SU-DHL-6 (cell line): ENCODE data around the gene ZNF155.

Experiments
- H2AFZ ChIP-seq: fragments of 200-600 bp; sonication (generic); 2 replicates; pipeline ENCODE4 v1.6.1; 2014; ENCODE audit warnings: low read depth, mild to moderate bottlenecking, moderate library complexity, mixed read lengths, antibody characterized with exemption, low read length; ENCODE audit not compliant: severe bottlenecking
- H3F3A ChIP-seq: fragments of 200-600 bp; shearing (Covaris generic); 2 replicates; pipeline ENCODE4 v1.6.0; 2016; ENCODE audit warnings: antibody characterized with exemption, mild to moderate bottlenecking; ENCODE audit not compliant: insufficient read depth
- H3K27ac ChIP-seq: fragments of 200-600 bp; sonication (generic); 2 replicates; pipeline ENCODE4 v1.5.1; 2016; ENCODE audit warnings: low read depth, mild to moderate bottlenecking, low read length, moderate library complexity, mixed read lengths
- H3K27me3 ChIP-seq: fragments of 200-600 bp; sonication (generic), shearing (Covaris generic); 2 replicates; pipeline ENCODE4 v1.6.0; 2014; ENCODE audit warnings: mild to moderate bottlenecking, low read length
- H3K36me3 ChIP-seq: fragments of 200-600 bp; sonication (generic); 2 replicates; pipeline ENCODE4 v1.6.1; 2014; ENCODE audit warnings: mild to moderate bottlenecking, low read length, mixed read lengths
- H3K4me2 ChIP-seq: fragments of 300-600, 200-600 bp; shearing (Covaris generic), sonication (generic); 2 replicates; pipeline ENCODE4 v1.6.0; 2014; ENCODE audit warnings: low read length, low read depth, mild to moderate bottlenecking; ENCODE audit not compliant: poor library complexity, severe bottlenecking
- H3K4me3 ChIP-seq: fragments of 200-600 bp; sonication (generic); 2 replicates; pipeline ENCODE4 v1.5.1; 2014; ENCODE audit warnings: antibody characterized with exemption, low read length, mild to moderate bottlenecking, mixed read lengths; ENCODE audit not compliant: insufficient read depth, poor library complexity, severe bottlenecking
- H3K79me2 ChIP-seq: fragments of 200-600 bp; sonication (generic); 2 replicates; pipeline ENCODE4 v1.6.1; 2014; ENCODE audit warnings: mild to moderate bottlenecking, low read length, moderate library complexity; ENCODE audit not compliant: insufficient read depth
- H3K9ac ChIP-seq: fragments of 200-600 bp; sonication (generic); 2 replicates; pipeline ENCODE4 v1.7.0; 2014; ENCODE audit warnings: mild to moderate bottlenecking, low read length
- H3K9me2 ChIP-seq: fragments of 200-600 bp; sonication (generic); replicated peaks from 2 replicates; pipeline ENCODE4 v1.6.1; 2014; ENCODE audit warnings: low read length; ENCODE audit not compliant: insufficient read depth
- H3K9me3 ChIP-seq: fragments of 200-600 bp; sonication (generic); 2 replicates; pipeline ENCODE4 v1.6.1; 2014; ENCODE audit warnings: low read length, mixed read lengths; ENCODE audit not compliant: insufficient read depth
- H4K20me1 ChIP-seq: fragments of 200-600 bp; sonication (generic); 2 replicates; pipeline ENCODE4 v1.6.1; 2014; ENCODE audit warnings: low read depth, mild to moderate bottlenecking, antibody characterized with exemption, low read length, moderate library complexity, mixed read lengths
- CTCF ChIP-seq: fragments of 200-600 bp; sonication (generic); IDR thresholded peaks from one replicate; pipeline ENCODE4 v1.5.1; 2017; ENCODE audit warnings: antibody characterized with exemption, mild to moderate bottlenecking, low read length, moderate library complexity; ENCODE audit not compliant: insufficient read depth, poor library complexity, severe bottlenecking
- EZH2phosphoT487 ChIP-seq: fragments of 200-600 bp; sonication (generic), shearing (Covaris generic); conservative IDR thresholded peaks from 2 replicates; pipeline ENCODE4 v1.6.1; 2018; ENCODE audit warnings: mild to moderate bottlenecking, antibody characterized with exemption, low read length, moderate library complexity, mixed read lengths

Gene ZNF155

GRCh38 chr19:44007473-44007872 lies 23.5 kb downstream of the ZNF155 start:
- Histone ChIP-seq H3K36me3 (peaks cover 46% of the 10 kb centered on the region), H3K27me3 (no peaks in the 10 kb centered on the region), H3K9me3 (peaks cover 11% of the 10 kb centered on the region; the same call in 1 of the 2 replicates), H3F3A (no peaks in the 10 kb centered on the region), H3K27ac (no peak overlapping the region), H3K79me2 (peaks cover 4% of the 10 kb centered on the region; the same call in 1 of the 2 replicates), H2AFZ (no peak overlapping the region), H3K9ac (no peak overlapping the region), H3K4me2 (no peak overlapping the region), H4K20me1 (no peaks in the 10 kb centered on the region), H3K9me2 (no peaks in the 10 kb centered on the region), H3K4me3 (no peak overlapping the region)
- TF ChIP-seq EZH2phosphoT487: no peak
- TF ChIP-seq CTCF: no peak

- H3K9me3 ChIP-seq: peaks cover 18% of the 10 kb centered on the region; the same call in 1 of the 2 replicates
- H3K4me3 ChIP-seq: no peak overlapping the region
- H3K79me2 ChIP-seq: no peaks in the 10 kb centered on the region
- TF ChIP-seq CTCF: no peak
- no peak for TF ChIP-seq EZH2phosphoT487
- peaks cover 46% of the 10 kb centered on the region for H3K36me3 ChIP-seq
- no peaks in the 10 kb centered on the region for H3K9me2 ChIP-seq
- H3K9ac ChIP-seq: no peak overlapping the region
- H3F3A ChIP-seq: no peaks in the 10 kb centered on the region
- H3K27ac ChIP-seq: no peak overlapping the region
- H3K4me2 ChIP-seq: no peak overlapping the region
- no peaks in the 10 kb centered on the region for H4K20me1 ChIP-seq
- no peak overlapping the region for H2AFZ ChIP-seq
- no peaks in the 10 kb centered on the region for H3K27me3 ChIP-seq
These were observed 26.5 kb downstream of the ZNF155 start for GRCh38 chr19:44010468-44010867.

GRCh38 chr19:44019498-44019897 lies 35.5 kb downstream of the ZNF155 start:
- H3K9me3 ChIP-seq: no peaks in the 10 kb centered on the region
- no peak overlapping the region for H3K4me2 ChIP-seq
- H3K27me3 ChIP-seq: no peaks in the 10 kb centered on the region
- no peak overlapping the region for H3K9ac ChIP-seq
- H3K36me3 ChIP-seq: no peaks in the 10 kb centered on the region
- H3F3A ChIP-seq: no peaks in the 10 kb centered on the region
- no peaks in the 10 kb centered on the region for H3K9me2 ChIP-seq
- H3K79me2 ChIP-seq: no peaks in the 10 kb centered on the region
- H3K27ac ChIP-seq: no peak overlapping the region
- H2AFZ ChIP-seq: no peak overlapping the region
- TF ChIP-seq CTCF: no peak
- no peak for TF ChIP-seq EZH2phosphoT487
- no peaks in the 10 kb centered on the region for H4K20me1 ChIP-seq
- no peak overlapping the region for H3K4me3 ChIP-seq

GRCh38 chr19:44021221-44021620 lies 37.2 kb downstream of the ZNF155 start:
- H3K79me2 ChIP-seq: no peaks in the 10 kb centered on the region
- H2AFZ ChIP-seq: no peak overlapping the region
- no peaks in the 10 kb centered on the region for H3K27me3 ChIP-seq
- no peaks in the 10 kb centered on the region for H3K9me3 ChIP-seq
- H3K4me3 ChIP-seq: no peak overlapping the region
- no peaks in the 10 kb centered on the region for H4K20me1 ChIP-seq
- H3K9ac ChIP-seq: no peak overlapping the region
- no peaks in the 10 kb centered on the region for H3K36me3 ChIP-seq
- no peaks in the 10 kb centered on the region for H3F3A ChIP-seq
- H3K27ac ChIP-seq: no peak overlapping the region
- TF ChIP-seq CTCF (no peak), EZH2phosphoT487 (no peak)
- no peaks in the 10 kb centered on the region for H3K9me2 ChIP-seq
- H3K4me2 ChIP-seq: no peak overlapping the region
